HG03354 (cell line): ENCODE results near the gene TRIL.

Experiments used
- ATAC-seq: cut with Tn5 transposase; IDR thresholded peaks from one replicate; pipeline ENCODE4 v1.9.1; 2021; ENCODE audit warnings: mild to moderate bottlenecking; ENCODE audit not compliant: unreplicated experiment, poor library complexity, severe bottlenecking

TRIL gene

GRCh38 chr7:28984217-28984616 lies 26.1 kb upstream of the TRIL start:
- ATAC-seq: no peak

- ATAC-seq: no peak
Measured at GRCh38 chr7:28983396-28984190, 25.5 kb upstream of the TRIL start.

- ATAC-seq: no peak
Measured at GRCh38 chr7:28981161-28981465, 23.0 kb upstream of the TRIL start.

- ATAC-seq: no peak
Measured at GRCh38 chr7:28980451-28981160, 22.5 kb upstream of the TRIL start.

GRCh38 chr7:28979776-28980175 lies 21.6 kb upstream of the TRIL start:
- ATAC-seq: no peak

- ATAC-seq: no peak
Measured at GRCh38 chr7:28977881-28978280, 19.8 kb upstream of the TRIL start.

GRCh38 chr7:28976022-28976421 lies 17.9 kb upstream of the TRIL start:
- no peak for ATAC-seq

- no peak for ATAC-seq
Measured at GRCh38 chr7:28973591-28973990, 15.5 kb upstream of the TRIL start.

GRCh38 chr7:28964056-28964455 lies 5.9 kb upstream of the TRIL start:
- ATAC-seq: no peak

GRCh38 chr7:28961972-28962371 lies 3.8 kb upstream of the TRIL start:
- ATAC-seq: no peak

- no peak for ATAC-seq
Measured at GRCh38 chr7:28960071-28960840, 2.1 kb upstream of the TRIL start.

GRCh38 chr7:28958980-28959347 lies 834 bp upstream of the TRIL start:
- no peak for ATAC-seq

- no peak for ATAC-seq
Measured at GRCh38 chr7:28957751-28958234, 337 bp downstream of the TRIL start.

GRCh38 chr7:28957064-28957750 lies 923 bp downstream of the TRIL start:
- ATAC-seq: no peak

- no peak for ATAC-seq
Measured at GRCh38 chr7:28956608-28957063, 1.5 kb downstream of the TRIL start.

GRCh38 chr7:28955718-28956607 lies 2.2 kb downstream of the TRIL start:
- no peak for ATAC-seq

- ATAC-seq: no peak
Measured at GRCh38 chr7:28955356-28955717, 2.8 kb downstream of the TRIL start.

GRCh38 chr7:28954946-28955345 lies 3.2 kb downstream of the TRIL start:
- no peak for ATAC-seq

- ATAC-seq: no peak
Measured at GRCh38 chr7:28954471-28954870, 3.7 kb downstream of the TRIL start.
